ENCODE measurements around the gene OR8A1.

Gene OR8A1
- long read RNA-seq, donor 1, result 0 reads
- long read RNA-seq, donor 2, result 0 reads
- long read RNA-seq, donor 3, result 0 reads
- long read RNA-seq, donor 4, result 0 reads
- long read RNA-seq, donor 5, result 0 reads
- long read RNA-seq, donor 6, result 0 reads
- long read RNA-seq, donor 7, result 0 reads
- long read RNA-seq, donor 8, result 0 reads

GRCh38 chr11:124569697-124570096 is at the start of gene OR8A1:
TSS of gene OR8A1 (plus strand) at chr11:124569997. CDS start at chr11:124570120, 123 bp downstream.
- no peak for DNase-seq

DNA sequence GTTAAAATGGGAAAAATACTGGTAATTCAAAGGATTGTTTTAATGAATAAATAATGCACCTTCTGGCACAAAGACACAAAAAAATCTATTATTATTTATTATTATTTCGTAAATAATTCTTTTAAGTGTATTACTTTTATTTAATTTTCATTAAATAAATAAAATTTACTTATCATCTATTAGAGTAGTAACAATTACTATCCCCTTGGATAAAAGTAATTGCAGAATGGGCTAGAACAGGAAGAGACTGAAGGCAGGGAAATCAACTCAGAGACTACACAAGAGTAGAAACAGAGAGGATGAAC is 49.3 kb upstream of the OR8A1 start:
- DNase-seq, result no peak

GRCh38 chr11:124533626-124534025 is 36.2 kb upstream of the OR8A1 start:
- no peak for DNase-seq

GRCh38 chr11:124534051-124534450 is 35.7 kb upstream of the OR8A1 start:
- DNase-seq, result no peak

- no peak for DNase-seq
Observed at GRCh38 chr11:124535552-124536232, 34.1 kb upstream of the OR8A1 start.

DNA sequence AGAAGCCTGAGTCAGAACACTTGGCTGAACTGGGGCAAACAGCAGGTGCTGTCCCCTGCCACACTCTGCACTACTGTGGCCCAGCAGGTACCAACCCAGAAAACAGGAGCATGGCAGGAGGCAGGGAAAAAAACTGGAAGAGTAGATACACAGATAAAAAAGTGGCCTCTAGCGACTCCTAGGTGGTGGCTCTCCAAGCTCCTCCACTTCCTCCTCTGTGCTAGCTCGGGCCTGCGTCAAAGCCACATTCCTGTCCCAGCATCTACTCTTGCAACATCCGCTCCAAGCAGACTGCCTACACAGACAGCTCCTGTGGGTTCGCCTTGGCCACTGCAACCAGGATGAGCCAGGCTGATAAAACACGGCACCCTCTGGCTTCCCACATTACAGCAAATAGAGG is 33.3 kb upstream of the OR8A1 start:
- no peak for DNase-seq

DNA sequence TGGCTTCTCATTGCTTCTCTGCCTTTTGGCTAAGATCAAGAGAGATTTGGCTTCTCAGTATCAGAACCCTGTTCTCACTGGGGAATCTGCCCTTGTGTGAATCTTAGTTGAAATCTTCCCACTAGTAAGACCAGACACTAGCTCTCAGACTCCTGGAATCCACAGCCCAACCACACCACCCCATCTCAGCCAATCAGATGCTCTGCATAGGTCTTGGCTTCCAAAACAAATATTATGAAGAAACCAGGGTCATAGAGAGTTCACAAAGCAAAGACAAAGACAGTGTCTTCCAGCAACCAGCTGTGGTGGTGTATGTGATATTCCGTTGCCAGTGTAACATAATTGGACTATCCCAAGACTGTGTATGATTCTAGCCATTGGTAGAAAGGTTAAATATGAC is 31.8 kb upstream of the OR8A1 start:
- DNase-seq, result no peak

GRCh38 chr11:124541204-124541603 is 28.6 kb upstream of the OR8A1 start:
- no peak for DNase-seq

- no peak for DNase-seq
Observed at GRCh38 chr11:124543145-124543544, 26.7 kb upstream of the OR8A1 start.

- DNase-seq, result no peak
Observed at GRCh38 chr11:124543554-124543953, 26.2 kb upstream of the OR8A1 start, which contains the start of gene OR8B12. TSS of gene OR8B12 (minus strand) at chr11:124543654. CDS start at chr11:124543654, 0 bp downstream.

DNA sequence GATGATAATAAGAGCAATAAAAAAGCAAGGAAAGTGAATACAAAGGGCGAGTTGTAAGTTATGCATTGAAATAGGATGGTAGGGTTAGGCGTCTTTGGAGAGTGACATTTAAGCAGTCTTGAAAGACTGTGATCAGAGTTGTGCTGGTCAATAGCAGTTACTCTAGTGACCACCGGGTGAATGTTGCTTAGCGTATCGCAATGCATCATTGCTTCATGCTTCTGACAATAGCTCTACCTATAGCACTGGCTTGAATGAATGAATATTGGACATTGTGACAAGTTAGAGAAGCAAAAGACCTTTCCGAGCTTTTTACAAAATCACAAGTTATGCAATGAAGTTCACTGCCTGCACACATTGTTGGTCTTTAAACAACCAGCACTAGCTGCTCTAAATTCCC is 18.6 kb upstream of the OR8A1 start:
- DNase-seq, result no peak

- no peak for DNase-seq
Observed at GRCh38 chr11:124551987-124552386, 17.8 kb upstream of the OR8A1 start.

- no peak for DNase-seq
Observed at GRCh38 chr11:124556828-124557227, 13.0 kb upstream of the OR8A1 start.

GRCh38 chr11:124570160-124570559 is 363 bp downstream of the OR8A1 start:
- DNase-seq, result no peak

GRCh38 chr11:124577716-124578427 is 8.1 kb downstream of the OR8A1 start:
- DNase-seq, result no peak

- DNase-seq, result no peak
Observed at GRCh38 chr11:124578761-124579160, 9.0 kb downstream of the OR8A1 start.

- no peak for DNase-seq
Observed at GRCh38 chr11:124581817-124582216, 12.0 kb downstream of the OR8A1 start.

DNA sequence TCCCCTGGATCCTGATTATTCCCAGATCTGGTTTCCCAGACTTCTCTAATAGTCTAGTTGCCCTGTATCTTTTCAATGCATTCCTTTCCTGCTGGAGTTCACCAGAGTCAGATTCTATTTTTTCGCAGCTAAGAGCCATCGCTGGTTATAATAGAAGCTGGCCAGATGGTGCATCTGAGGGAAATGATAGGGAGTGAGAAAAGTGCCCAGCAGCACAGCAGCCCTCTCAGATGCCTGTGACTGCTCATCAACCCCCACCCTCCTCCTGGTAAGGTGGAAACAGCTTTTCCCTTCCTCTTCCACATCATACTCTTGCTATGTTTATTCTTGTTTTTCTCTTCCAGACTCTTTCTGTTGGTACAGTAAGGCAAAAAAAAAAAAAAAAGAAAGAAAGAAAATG is 12.8 kb downstream of the OR8A1 start:
- no peak for DNase-seq

- DNase-seq, result no peak
Observed at GRCh38 chr11:124583781-124584180, 14.0 kb downstream of the OR8A1 start.

- no peak for DNase-seq
Observed at GRCh38 chr11:124584681-124585372, 15.0 kb downstream of the OR8A1 start.

- peak; percentile 12 for DNase-seq
Observed at GRCh38 chr11:124586238-124586860, 16.6 kb downstream of the OR8A1 start.

DNA sequence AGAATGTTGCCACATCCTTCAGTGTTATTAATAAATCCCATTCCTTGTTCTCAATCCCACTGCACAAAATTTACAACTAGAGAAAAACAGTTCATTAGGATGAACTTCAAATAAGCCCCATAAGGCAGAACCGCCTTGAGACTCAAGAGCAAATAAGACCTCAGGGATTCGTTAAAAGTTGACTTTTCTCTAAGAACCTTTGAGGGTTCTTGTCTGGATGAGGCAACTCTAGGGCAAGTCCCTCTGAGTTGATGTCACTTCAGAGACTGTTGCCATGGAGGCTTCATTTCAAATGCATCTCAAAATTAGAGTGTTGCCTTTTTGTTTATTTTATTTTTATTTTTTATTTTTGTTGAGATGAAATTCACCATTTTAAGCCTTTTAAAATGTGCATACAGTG is 21.6 kb downstream of the OR8A1 start:
- DNase-seq, result no peak

DNA sequence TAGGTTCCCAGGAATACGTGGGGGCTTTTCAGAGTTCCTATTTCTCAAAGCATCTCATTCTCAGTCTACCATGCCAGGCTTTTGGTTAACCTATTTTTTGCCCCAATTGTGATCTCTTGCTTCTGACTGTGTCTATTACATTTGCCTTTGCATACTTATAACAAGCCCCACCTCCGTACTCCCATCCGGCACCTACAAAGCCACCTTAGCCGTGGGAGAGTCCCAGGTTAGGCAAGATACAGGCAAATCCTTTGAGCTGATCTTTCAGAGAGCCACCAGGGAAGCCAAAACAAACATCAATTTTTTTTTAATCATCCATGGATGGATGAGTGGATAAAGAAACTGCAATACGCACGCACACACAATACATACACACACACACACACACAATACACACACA is 22.8 kb downstream of the OR8A1 start:
- DNase-seq, result no peak
